HepG2 (cell line): ENCODE data around the gene MED19. TPM values are rescaled to one million over a fixed set of nuclear protein-coding genes. Genes with fewer than 3 reads are reported as not detected.

Source experiments
- CBFB ChIP-seq: sonication (generic); formaldehyde crosslinking; IDR thresholded peaks from 2 replicates; pipeline ENCODE4 v1.4.0; 2020; ENCODE audit warnings: missing genetic modification reagents
- FOSL1 ChIP-seq: sonication (generic); formaldehyde crosslinking; IDR thresholded peaks from 2 replicates; pipeline ENCODE4 v1.9.0; 2021; ENCODE audit warnings: missing genetic modification reagents, borderline replicate concordance
- KMT2A ChIP-seq: sonication (generic); formaldehyde crosslinking; IDR thresholded peaks from 2 replicates; pipeline ENCODE4 v1.4.0; 2020; ENCODE audit warnings: missing genetic modification reagents
- MTF1 ChIP-seq: sonication (generic); formaldehyde crosslinking; IDR thresholded peaks from 2 replicates; pipeline ENCODE4 v1.5.0; 2020; ENCODE audit warnings: missing genetic modification reagents
- POLR2G ChIP-seq: fragments of 200-400 bp; formaldehyde crosslinking; IDR thresholded peaks from 2 replicates; pipeline ENCODE4 v1.6.1; 2018; ENCODE audit warnings: mild to moderate bottlenecking, low read depth, low read length, moderate library complexity
- TP53 ChIP-seq: sonication (generic); formaldehyde crosslinking; conservative IDR thresholded peaks from 2 replicates; pipeline ENCODE4 v1.4.0; 2020; ENCODE audit warnings: missing genetic modification reagents
- U2AF1 ChIP-seq: fragments of 200-400 bp; formaldehyde crosslinking; optimal IDR thresholded peaks from 2 replicates; pipeline ENCODE3; 2017; ENCODE audit warnings: mild to moderate bottlenecking, low read depth, low read length
- ZIK1 ChIP-seq: sonication (generic); formaldehyde crosslinking; IDR thresholded peaks from 2 replicates; pipeline ENCODE4 v1.5.0; 2020; ENCODE audit warnings: mild to moderate bottlenecking, low read depth, missing genetic modification reagents, borderline replicate concordance
- ZNF569 ChIP-seq: sonication (generic); formaldehyde crosslinking; IDR thresholded peaks from 2 replicates; pipeline ENCODE4 v1.5.0; 2020; ENCODE audit warnings: mild to moderate bottlenecking, missing genetic modification reagents, moderate library complexity, borderline replicate concordance
- ZNF660 ChIP-seq: sonication (generic); formaldehyde crosslinking; IDR thresholded peaks from 2 replicates; pipeline ENCODE4 v1.5.1; 2020; ENCODE audit warnings: mild to moderate bottlenecking, low read depth, missing genetic modification reagents, borderline replicate concordance
- polyA plus RNA-seq, 8 experiments: library from polyadenylated mRNA; depleted of rRNA in 3 of 8; stranded (reverse) in 7 of 8; unstranded in 1 of 8; fragments of >200 nt; fragmentation: Illumina TruSeq in 4 of 8; extraction: Trizol in 4 of 8; gene quantifications; 2 replicates each; pipeline versions ENCODE4 v1.2.1 to v1.2.3, GENCODE V29; 2011 to 2016; ENCODE audit warnings: low read depth in 4 of 8, missing spikeins in 1 of 8, mixed read lengths in 1 of 8; ENCODE audit not compliant: insufficient read depth in 1 of 8
- total RNA-seq, 5 experiments: library from RNA; depleted of rRNA; stranded (reverse); fragments of >200 nt; fragmentation: Illumina TruSeq; extraction: Trizol; gene quantifications; 2 replicates each; pipeline ENCODE4 v1.2.3, GENCODE V29; 2016; ENCODE audit warnings: low read depth in 1 of 5
- TF ChIP-seq, protein P1 (sequence below): sonication (generic); formaldehyde crosslinking; IDR thresholded peaks from one replicate; pipeline ENCODE4 v1.5.1; 2020; ENCODE audit warnings: mild to moderate bottlenecking, missing genetic modification reagents; ENCODE audit errors: not compliant biosample characterization
- TF ChIP-seq, protein P2 (sequence below): IDR thresholded peaks from 2 replicates; pipeline ENCODE4 v1.6.1; 2016; ENCODE audit warnings: mild to moderate bottlenecking
- TF ChIP-seq, protein P3 (sequence below): sonication (generic); formaldehyde crosslinking; IDR thresholded peaks from 2 replicates; pipeline ENCODE4 v1.8.1; 2022; ENCODE audit warnings: low read depth, mild to moderate bottlenecking, missing genetic modification reagents
- TF ChIP-seq, protein P4 (sequence below): IDR thresholded peaks from 2 replicates; pipeline ENCODE4 v1.6.1; 2016; ENCODE audit warnings: low read depth, borderline replicate concordance
- TF ChIP-seq, protein P5 (sequence below): fragments of 450-650 bp; IDR thresholded peaks from 2 replicates; pipeline ENCODE4 v1.6.1; 2016

The MED19 gene
- total and polyA plus RNA-seq, 2 of the 13 experiments (the other 11 are each of a cell fraction or from before 2014, with no cell fraction given): 12.9 to 13.8 TPM

DNA sequence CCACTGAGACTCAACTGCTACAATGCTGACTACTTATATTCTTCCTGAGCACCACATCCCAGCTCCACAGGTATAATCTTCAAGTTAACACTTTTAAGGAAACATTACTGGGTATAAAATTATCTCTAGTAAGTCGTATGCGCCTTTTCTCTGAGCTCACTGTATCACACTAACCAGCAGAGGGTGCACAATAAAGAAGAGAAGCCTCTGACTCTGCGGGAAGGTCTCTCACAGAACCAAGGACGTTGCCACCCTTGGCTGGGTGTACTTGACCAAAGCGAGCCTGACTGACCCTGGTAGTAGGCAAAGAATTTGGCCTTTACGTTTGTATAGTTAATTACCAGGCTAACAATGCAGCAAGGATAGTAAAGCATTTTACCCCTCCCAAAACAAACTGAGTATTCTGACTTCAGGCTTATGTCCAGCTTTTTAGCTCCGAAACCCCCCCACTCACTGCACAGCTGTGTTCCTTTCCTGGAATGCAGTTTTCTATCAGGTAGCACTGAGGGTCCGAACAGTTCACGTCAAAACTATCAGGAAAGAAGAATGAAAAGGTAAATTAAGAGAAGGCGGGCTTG is 39.8 kb upstream of the MED19 start, which contains the start of gene BTBD18 (continued):
- TF ChIP-seq, protein P1, sequence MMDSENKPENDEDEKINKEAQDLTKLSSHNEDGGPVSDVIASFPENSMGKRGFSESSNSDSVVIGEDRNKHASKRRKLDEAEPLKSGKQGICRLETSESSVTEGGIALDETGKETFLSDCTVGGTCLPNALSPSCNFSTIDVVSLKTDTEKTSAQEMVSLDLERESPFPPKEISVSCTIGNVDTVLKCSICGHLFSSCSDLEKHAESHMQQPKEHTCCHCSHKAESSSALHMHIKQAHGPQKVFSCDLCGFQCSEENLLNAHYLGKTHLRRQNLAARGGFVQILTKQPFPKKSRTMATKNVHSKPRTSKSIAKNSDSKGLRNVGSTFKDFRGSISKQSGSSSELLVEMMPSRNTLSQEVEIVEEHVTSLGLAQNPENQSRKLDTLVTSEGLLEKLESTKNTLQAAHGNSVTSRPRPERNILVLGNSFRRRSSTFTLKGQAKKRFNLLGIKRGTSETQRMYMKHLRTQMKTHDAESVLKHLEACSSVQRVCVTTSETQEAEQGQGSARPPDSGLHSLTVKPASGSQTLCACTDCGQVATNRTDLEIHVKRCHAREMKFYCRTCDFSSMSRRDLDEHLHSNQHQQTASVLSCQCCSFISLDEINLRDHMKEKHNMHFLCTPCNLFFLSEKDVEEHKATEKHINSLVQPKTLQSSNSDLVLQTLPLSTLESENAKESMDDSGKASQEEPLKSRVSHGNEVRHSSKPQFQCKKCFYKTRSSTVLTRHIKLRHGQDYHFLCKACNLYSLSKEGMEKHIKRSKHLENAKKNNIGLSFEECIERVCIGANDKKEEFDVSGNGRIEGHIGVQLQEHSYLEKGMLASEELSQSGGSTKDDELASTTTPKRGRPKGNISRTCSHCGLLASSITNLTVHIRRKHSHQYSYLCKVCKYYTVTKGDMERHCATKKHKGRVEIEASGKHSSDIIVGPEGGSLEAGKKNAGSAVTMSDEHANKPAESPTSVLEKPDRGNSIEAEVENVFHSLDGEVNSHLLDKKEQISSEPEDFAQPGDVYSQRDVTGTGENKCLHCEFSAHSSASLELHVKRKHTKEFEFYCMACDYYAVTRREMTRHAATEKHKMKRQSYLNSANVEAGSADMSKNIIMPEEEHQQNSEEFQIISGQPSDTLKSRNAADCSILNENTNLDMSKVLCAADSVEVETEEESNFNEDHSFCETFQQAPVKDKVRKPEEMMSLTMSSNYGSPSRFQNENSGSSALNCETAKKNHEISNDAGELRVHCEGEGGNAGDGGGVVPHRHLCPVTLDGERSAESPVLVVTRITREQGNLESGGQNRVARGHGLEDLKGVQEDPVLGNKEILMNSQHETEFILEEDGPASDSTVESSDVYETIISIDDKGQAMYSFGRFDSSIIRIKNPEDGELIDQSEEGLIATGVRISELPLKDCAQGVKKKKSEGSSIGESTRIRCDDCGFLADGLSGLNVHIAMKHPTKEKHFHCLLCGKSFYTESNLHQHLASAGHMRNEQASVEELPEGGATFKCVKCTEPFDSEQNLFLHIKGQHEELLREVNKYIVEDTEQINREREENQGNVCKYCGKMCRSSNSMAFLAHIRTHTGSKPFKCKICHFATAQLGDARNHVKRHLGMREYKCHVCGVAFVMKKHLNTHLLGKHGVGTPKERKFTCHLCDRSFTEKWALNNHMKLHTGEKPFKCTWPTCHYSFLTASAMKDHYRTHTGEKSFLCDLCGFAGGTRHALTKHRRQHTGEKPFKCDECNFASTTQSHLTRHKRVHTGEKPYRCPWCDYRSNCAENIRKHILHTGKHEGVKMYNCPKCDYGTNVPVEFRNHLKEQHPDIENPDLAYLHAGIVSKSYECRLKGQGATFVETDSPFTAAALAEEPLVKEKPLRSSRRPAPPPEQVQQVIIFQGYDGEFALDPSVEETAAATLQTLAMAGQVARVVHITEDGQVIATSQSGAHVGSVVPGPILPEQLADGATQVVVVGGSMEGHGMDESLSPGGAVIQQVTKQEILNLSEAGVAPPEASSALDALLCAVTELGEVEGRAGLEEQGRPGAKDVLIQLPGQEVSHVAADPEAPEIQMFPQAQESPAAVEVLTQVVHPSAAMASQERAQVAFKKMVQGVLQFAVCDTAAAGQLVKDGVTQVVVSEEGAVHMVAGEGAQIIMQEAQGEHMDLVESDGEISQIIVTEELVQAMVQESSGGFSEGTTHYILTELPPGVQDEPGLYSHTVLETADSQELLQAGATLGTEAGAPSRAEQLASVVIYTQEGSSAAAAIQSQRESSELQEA (CRISPR knock-in tag): no peak
- no peak for TF ChIP-seq TP53 (CRISPR knock-in tag)
- no peak for TF ChIP-seq MTF1 (CRISPR knock-in tag)
- TF ChIP-seq CBFB: no peak
- TF ChIP-seq, protein P2, sequence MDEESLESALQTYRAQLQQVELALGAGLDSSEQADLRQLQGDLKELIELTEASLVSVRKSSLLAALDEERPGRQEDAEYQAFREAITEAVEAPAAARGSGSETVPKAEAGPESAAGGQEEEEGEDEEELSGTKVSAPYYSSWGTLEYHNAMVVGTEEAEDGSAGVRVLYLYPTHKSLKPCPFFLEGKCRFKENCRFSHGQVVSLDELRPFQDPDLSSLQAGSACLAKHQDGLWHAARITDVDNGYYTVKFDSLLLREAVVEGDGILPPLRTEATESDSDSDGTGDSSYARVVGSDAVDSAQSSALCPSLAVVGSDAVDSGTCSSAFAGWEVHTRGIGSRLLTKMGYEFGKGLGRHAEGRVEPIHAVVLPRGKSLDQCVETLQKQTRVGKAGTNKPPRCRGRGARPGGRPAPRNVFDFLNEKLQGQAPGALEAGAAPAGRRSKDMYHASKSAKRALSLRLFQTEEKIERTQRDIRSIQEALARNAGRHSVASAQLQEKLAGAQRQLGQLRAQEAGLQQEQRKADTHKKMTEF (CRISPR knock-in tag): no peak
- TF ChIP-seq, protein P3, sequence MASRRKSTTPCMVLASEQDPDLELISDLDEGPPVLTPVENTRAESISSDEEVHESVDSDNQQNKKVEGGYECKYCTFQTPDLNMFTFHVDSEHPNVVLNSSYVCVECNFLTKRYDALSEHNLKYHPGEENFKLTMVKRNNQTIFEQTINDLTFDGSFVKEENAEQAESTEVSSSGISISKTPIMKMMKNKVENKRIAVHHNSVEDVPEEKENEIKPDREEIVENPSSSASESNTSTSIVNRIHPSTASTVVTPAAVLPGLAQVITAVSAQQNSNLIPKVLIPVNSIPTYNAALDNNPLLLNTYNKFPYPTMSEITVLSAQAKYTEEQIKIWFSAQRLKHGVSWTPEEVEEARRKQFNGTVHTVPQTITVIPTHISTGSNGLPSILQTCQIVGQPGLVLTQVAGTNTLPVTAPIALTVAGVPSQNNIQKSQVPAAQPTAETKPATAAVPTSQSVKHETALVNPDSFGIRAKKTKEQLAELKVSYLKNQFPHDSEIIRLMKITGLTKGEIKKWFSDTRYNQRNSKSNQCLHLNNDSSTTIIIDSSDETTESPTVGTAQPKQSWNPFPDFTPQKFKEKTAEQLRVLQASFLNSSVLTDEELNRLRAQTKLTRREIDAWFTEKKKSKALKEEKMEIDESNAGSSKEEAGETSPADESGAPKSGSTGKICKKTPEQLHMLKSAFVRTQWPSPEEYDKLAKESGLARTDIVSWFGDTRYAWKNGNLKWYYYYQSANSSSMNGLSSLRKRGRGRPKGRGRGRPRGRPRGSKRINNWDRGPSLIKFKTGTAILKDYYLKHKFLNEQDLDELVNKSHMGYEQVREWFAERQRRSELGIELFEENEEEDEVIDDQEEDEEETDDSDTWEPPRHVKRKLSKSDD (CRISPR knock-in tag): no peak
- TF ChIP-seq, protein P4, sequence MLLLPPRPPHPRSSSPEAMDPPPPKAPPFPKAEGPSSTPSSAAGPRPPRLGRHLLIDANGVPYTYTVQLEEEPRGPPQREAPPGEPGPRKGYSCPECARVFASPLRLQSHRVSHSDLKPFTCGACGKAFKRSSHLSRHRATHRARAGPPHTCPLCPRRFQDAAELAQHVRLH: 0 out of 2 replicates have a peak, but pooled peaks have one; percentile 26
- no peak for TF ChIP-seq FOSL1 (CRISPR knock-in tag)
- TF ChIP-seq ZIK1: no peak
- TF ChIP-seq ZNF569 (CRISPR knock-in tag): no peak
- TF ChIP-seq, protein P5, sequence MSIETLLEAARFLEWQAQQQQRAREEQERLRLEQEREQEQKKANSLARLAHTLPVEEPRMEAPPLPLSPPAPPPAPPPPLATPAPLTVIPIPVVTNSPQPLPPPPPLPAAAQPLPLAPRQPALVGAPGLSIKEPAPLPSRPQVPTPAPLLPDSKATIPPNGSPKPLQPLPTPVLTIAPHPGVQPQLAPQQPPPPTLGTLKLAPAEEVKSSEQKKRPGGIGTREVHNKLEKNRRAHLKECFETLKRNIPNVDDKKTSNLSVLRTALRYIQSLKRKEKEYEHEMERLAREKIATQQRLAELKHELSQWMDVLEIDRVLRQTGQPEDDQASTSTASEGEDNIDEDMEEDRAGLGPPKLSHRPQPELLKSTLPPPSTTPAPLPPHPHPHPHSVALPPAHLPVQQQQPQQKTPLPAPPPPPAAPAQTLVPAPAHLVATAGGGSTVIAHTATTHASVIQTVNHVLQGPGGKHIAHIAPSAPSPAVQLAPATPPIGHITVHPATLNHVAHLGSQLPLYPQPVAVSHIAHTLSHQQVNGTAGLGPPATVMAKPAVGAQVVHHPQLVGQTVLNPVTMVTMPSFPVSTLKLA: no peak
- TF ChIP-seq U2AF1: no peak
- TF ChIP-seq POLR2G: no peak
- TF ChIP-seq ZNF660 (CRISPR knock-in tag): no peak
- TF ChIP-seq KMT2A (CRISPR knock-in tag): no peak
